KBM-7 (cell line): Measurements from ENCODE around the gene CMIP.

Experiments used
- DNase-seq: peaks from one replicate; pipeline ENCODE4 v3.0.0-alpha.2; 2015
- in situ Hi-C: fragments of 300-500 bp; cut with MboI; formaldehyde crosslinking; loops from 2 replicates; pipeline ENCODE4 v1.14.3; 2020; ENCODE audit warnings: low sequenced_read_pairs, low pct_unique_long_range_greater_than_20kb, mixed read lengths

Gene CMIP

GRCh38 chr16:81539009-81539758 lies 94.6 kb downstream of the CMIP start:
- in situ Hi-C loops: no loop called here
- no peak for DNase-seq

- in situ Hi-C loops: no loop called here
- DNase-seq: no peak
Observed at GRCh38 chr16:81539759-81540472, 95.3 kb downstream of the CMIP start.

GRCh38 chr16:81541314-81541713 lies 96.7 kb downstream of the CMIP start:
- in situ Hi-C loops: no loop called here
- no peak for DNase-seq

- no peak for DNase-seq
- in situ Hi-C loops: no loop called here
Observed at GRCh38 chr16:81542609-81543570, 98.3 kb downstream of the CMIP start.

- no peak for DNase-seq
- in situ Hi-C loops: no loop called here
Observed at GRCh38 chr16:81543571-81543970, 99.0 kb downstream of the CMIP start.

GRCh38 chr16:81544261-81544660 lies 99.7 kb downstream of the CMIP start:
- DNase-seq: peak; percentile 69
- in situ Hi-C loops: no loop called here

- in situ Hi-C loops: no loop called here
- peak; percentile 85 for DNase-seq
Observed at GRCh38 chr16:81544700-81545271, 100.2 kb downstream of the CMIP start.

- no peak for DNase-seq
- in situ Hi-C loops: no loop called here
Observed at GRCh38 chr16:81545470-81546250, 101.1 kb downstream of the CMIP start.

- no peak for DNase-seq
- in situ Hi-C loops: no loop called here
Observed at GRCh38 chr16:81546781-81547180, 102.2 kb downstream of the CMIP start.

- peak; percentile 50 for DNase-seq
- in situ Hi-C loops: no loop called here
Observed at GRCh38 chr16:81547194-81547938, 102.8 kb downstream of the CMIP start.

GRCh38 chr16:81547939-81548216 lies 103.3 kb downstream of the CMIP start:
- in situ Hi-C loops: no loop called here

GRCh38 chr16:81548551-81548875 lies 103.9 kb downstream of the CMIP start:
- no peak for DNase-seq
- in situ Hi-C loops: no loop called here

More at GRCh38 chr16:81547939-81548216, 103.3 kb downstream of the CMIP start:
- DNase-seq: no peak

- DNase-seq: no peak
- in situ Hi-C loops: no loop called here
Observed at GRCh38 chr16:81548876-81549546, 104.4 kb downstream of the CMIP start.

GRCh38 chr16:81549547-81550431 lies 105.2 kb downstream of the CMIP start:
- in situ Hi-C loops: no loop called here
- DNase-seq: no peak

GRCh38 chr16:81550432-81550808 lies 105.8 kb downstream of the CMIP start:
- no peak for DNase-seq
- in situ Hi-C loops: no loop called here

GRCh38 chr16:81551151-81551808 lies 106.7 kb downstream of the CMIP start:
- peak; percentile 81 for DNase-seq
- in situ Hi-C loops: no loop called here
